Measurements from ENCODE around the gene DNMT3A.

DNA sequence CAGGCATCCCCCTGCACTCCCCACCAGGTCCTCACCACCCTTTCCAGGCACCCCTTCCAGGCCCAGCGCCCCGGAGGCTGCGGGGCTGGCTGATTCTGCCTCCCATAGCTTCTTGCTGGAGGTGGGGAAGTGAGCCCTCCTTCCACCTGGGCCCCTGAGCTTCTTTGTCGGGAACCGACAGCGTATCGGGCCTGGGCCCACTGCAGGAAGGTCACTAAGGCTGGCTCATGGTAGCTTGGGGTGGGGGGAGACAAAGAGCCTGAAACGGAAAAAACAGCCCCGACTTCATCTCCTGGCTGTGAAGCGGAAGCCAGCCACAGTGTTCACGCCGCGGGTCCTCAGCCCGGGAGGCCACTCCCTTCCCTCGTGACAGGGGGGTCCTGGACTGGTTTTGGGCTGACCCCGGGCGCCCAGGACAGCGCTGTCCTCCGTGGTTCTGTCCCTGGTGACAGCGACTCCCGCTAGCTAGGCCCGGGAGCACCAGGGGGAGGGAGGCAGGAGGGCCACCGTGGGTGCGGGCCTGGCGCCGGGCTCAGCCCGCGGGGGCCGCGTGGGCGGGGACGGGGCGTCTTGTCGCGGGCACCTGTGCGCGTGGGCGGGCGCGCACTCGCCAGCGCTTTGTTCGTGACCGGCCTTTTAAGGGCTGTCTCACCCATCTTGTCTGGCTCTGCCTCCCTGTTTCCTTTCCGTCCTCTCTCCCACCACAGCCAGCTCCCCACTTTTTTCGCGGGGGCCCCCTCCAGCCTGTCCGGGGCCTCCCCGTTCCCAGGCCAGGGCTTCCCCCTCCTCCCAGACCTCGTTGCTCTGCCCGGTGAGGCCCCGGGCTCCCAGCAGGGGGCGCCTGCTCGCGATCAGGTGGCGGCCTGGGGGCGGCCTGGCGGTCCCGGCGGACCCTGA lies 64.9 kb downstream of the DNMT3A start:
- TF ChIP-seq, protein P1, sequence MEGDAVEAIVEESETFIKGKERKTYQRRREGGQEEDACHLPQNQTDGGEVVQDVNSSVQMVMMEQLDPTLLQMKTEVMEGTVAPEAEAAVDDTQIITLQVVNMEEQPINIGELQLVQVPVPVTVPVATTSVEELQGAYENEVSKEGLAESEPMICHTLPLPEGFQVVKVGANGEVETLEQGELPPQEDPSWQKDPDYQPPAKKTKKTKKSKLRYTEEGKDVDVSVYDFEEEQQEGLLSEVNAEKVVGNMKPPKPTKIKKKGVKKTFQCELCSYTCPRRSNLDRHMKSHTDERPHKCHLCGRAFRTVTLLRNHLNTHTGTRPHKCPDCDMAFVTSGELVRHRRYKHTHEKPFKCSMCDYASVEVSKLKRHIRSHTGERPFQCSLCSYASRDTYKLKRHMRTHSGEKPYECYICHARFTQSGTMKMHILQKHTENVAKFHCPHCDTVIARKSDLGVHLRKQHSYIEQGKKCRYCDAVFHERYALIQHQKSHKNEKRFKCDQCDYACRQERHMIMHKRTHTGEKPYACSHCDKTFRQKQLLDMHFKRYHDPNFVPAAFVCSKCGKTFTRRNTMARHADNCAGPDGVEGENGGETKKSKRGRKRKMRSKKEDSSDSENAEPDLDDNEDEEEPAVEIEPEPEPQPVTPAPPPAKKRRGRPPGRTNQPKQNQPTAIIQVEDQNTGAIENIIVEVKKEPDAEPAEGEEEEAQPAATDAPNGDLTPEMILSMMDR (IDR thresholded peaks at IDR 0.05 in 8 of 11, conservative IDR thresholded peaks at IDR 0.05 in 3 of 11) = peak; percentile 55 to 96 (median 83)
- peak in 2 of 3 donors; percentile 67 to 77 for TF ChIP-seq POLR2AphosphoS5 (IDR thresholded peaks at IDR 0.05)
- no peak for TF ChIP-seq POLR2A (IDR thresholded peaks at IDR 0.05)
